Stimulated activated naive CD8-positive, alpha-beta T cell treated with anti-CD3 and anti-CD28 coated beads, Interleukin-15, Interleukin-2, amounts not matched to agents 100 U/mL and 50 U/mL, for 24 hours (primary cell): ENCODE data around the gene KPTN.
"Not testable (repeated sequence)": the region's sequence is repeated elsewhere in the genome, so short reads cannot be mapped to it uniquely, and the experiment has no call there.

Experiments used
- ATAC-seq: fragments of 150-1000 bp; cut with Tn5 transposase; one replicate; pipeline ENCODE4 v1.10.0; 2021
- DNase-seq: peaks from one replicate; pipeline ENCODE4 v3.0.0; 2021

Gene KPTN

DNA sequence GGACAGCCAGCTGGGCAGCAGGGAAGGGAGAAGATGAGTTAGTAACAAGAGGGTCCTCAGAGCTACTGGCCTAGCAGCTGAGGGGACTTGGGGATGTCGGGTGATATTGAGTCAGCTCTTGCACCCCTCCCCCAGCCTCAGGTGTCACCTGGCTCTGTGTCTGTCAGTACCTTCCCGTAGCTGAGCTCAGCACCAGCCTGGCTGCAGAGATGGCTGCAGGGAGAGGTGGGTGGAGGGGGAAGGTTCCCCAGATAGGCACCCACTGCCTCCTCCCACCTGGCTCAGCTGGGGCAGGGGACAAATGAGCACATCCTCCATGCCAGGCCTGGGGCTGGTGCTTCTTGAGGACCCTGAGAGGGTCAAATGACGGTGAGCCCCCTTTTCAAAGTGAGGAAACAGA, 6.8 kb upstream of the KPTN start:
- ATAC-seq (no peak), DNase-seq (no peak)

DNA sequence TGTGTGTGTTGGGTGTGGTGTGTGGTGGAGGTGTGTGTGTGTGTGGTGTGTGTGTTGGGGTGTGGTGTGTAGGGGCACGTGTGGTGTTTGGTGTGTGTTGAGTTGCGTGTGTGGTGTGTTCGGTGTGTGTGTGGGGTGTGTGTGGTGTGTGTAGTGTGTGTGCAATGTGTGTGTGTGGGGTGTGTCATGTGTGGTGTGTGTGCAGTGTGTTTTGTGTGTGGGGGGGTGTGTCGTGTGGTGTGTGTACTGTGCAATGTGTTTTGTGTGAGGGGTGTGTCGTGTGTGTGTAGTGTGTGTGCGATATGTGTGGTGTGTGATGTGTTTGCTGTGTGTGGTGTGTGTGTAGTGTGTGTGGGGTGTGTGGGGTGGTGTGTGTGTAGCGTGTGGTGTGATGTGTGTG, 6.0 kb upstream of the KPTN start:
- no peak for DNase-seq
- no peak for ATAC-seq

DNA sequence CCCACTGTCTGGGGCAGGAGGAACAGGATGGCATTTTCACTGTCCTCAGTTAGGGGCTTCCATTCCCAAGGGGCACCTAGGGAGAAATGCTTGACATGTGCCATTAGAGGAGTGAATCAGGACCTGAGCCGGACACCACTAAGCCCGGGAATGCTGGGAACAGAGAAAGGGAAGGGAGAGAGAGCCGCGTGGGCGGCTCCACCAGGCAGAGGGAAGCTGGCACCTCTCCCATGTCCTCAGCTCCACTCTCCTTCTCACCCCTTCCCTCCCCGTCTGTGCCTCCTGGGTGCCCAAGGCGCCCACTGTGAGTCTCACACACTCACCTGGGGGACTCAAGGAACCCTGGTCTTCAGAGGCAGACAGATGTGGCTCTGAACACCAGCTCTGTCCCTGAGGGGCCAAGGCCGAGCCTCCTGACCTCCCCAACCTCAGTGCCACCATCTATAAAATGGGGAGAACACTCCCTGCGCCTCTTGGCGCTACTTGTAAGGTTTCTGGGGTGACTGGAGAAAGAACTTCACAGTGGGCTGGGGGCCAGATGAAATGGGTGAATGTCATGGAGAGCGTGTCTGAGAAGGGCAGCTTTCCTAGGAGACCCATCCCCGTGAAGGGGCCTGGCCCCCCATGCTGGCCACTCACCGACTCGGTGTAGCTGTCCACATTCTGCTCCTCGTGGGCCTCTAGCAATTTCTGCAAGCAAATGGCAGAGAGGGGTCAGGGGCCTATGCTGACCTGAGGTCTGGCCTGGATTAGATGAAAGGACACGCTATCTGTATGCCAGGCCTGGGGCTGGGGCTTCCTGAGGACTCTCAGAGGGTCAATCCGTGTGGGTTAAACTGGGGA, 5.3 kb upstream of the KPTN start:
- no peak for DNase-seq
- ATAC-seq, result no peak

GRCh38 chr19:47487551-47488515, 3.8 kb upstream of the KPTN start:
- no peak for DNase-seq
- no peak for ATAC-seq

GRCh38 chr19:47486900-47487299, 2.9 kb upstream of the KPTN start:
- DNase-seq (peak; percentile 29), ATAC-seq (peak; percentile 5)

DNA sequence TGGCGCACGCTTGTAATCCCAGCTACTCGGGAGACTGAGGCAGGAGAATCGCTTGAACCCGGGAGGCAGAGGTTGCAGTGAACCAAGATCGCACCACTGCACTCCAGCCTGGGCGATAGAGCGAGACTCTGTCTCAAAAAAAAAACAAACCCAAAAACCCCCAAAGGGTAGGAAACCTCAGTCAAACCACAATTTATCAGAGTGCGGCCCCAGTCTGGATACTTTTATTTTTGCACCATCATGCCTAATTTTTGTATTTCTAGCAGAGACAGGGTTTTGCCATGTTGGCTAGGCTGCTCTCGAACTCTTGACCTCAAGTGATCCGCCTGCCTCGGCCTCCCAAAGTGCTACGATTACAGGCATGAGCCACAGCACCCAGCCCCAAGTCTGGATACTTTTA, 2.2 kb upstream of the KPTN start:
- not testable (repeated sequence) for ATAC-seq, DNase-seq

DNA sequence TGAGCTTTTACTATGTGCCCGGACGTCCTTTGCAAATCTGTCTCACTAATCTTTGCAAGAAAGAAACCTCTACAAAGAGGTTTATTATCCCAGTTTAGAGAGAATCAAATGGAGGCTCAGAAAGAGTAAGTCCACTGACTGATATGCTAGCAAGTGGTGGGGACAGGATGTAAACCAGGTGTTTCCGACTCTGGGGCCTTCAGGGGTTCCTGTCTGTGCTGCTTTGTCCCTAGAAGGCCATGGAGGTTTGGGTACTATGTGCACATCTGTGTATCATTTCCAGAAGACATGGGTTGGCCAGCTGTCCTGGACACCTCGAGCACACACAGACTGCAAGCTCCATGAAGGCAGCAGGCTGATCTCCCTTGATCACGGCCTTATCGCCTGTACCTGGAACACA, 1.2 kb upstream of the KPTN start:
- ATAC-seq, result no peak
- DNase-seq, result no peak

DNA sequence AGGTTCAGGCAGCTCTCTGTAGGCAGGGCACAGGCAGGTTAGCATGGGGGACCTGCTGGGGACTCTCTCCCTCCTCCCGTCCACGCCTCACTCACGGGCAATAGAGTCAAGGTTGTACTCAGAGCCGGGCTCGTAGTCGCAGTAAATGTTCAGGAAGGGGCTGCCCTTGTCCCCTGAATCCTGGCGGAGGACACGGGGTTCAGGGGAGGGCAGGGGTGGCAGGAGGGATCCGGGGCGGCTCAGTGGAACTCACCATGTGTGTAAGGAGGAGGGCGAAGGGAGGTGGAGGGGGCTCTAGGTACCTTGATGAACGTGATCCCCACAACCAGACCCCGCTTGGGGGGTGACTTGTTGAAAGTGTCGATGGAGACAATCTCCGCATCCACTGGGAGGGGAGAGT, 819 bp downstream of the KPTN start:
- ATAC-seq, result no peak

GRCh38 chr19:47481460-47482052, 2.5 kb downstream of the KPTN start:
- DNase-seq (no peak), ATAC-seq (no peak)

More for the DNA sequence above, 819 bp downstream of the KPTN start:
- no peak for DNase-seq

DNA sequence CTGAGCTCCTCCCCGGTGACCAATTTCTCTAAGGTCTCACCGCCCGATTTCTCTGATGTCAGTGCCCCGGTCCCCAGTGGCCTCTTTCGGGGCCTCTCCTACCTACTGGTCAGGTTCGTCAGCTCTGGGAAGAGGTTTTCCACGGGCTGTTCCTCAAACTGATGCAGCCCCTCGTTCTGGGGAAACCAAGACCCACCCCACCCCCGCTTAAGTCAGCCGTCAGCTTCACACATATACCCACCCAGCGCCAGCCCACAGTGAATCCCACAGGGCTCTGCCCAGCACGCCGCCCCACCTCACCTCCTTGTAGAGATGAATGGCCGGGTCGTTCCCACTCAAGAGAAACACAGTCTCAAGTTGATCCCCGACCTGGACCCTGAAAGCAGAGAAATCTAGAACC, 3.4 kb downstream of the KPTN start:
- ATAC-seq, result no peak
- no peak for DNase-seq

- ATAC-seq, result no peak
- DNase-seq, result no peak
Measured at GRCh38 chr19:47479701-47480503, 4.1 kb downstream of the KPTN start.

DNA sequence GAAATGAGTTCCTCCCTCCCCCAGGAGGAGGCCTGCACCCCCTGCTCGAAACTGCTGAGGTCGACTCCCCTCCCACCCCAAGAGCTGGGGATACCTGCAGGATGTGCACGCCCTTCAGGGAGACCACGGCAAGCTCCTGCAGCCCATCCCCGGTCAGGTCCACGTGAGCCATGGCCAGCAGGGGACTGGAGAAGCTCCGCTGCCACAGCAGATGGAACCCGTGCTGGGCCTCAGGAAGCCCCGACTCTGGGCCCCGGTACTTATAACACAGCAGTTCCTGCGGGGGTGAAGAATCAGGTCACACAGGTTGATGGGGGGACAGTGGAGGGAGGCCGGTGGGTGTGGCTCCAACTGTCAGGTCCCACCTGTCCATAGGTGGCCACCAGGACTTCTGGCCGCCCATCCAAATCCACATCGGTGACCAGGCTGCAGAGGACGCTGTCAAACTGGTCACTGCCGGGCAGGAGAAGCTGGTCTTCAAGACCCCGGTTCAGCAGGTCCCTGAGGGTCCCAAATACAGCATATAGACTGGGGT, 7.5 kb downstream of the KPTN start:
- no peak for ATAC-seq
- DNase-seq, result no peak

GRCh38 chr19:47475465-47475864, 8.6 kb downstream of the KPTN start:
- DNase-seq (no peak), ATAC-seq (no peak)

DNA sequence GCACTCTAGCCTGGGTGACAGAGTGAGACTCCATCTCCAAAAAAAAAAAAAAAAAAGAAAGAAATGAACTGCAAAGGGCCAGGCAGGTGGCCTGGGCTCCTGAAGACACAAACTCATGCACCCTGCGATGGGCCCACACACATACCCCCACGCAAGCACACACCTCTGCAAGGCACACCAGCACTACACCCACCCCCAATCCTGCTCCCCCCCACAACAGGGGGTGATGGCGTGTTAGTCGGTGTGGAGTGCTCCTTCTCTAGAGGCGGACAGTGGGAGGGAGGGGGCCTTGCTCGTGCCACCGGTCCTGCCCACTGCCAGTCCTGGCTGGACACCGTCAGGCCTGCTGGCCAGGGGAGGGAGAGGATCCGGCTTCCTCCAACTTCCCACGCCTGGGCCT, 10.7 kb downstream of the KPTN start:
- no peak for ATAC-seq
- no peak for DNase-seq

GRCh38 chr19:47471733-47472457, 12.1 kb downstream of the KPTN start, which contains the start of gene SLC8A2:
SLC8A2 (minus strand) TSS chr19:47471893; CDS start chr19:47466403, 5,490 bp downstream.
- peak; percentile 49 for DNase-seq
- ATAC-seq, result no peak

DNA sequence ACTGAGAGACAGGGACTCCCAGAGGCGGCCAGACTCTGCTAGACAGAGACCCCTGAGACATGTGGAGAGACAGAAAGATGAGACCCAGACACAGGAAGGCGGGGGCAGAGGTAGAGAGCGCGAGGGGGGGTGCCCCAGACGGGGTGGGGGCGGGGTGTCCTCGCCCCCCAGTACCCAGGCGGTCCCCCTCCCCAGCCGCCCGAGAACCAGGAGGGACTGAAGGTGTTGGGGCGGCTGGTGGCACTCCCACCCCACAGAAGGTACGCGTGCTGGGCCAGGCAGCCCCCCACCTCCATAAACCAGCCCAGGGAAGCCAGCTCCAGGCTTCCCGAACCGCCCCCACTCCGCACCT, 12.7 kb downstream of the KPTN start:
- no peak for DNase-seq
- no peak for ATAC-seq

DNA sequence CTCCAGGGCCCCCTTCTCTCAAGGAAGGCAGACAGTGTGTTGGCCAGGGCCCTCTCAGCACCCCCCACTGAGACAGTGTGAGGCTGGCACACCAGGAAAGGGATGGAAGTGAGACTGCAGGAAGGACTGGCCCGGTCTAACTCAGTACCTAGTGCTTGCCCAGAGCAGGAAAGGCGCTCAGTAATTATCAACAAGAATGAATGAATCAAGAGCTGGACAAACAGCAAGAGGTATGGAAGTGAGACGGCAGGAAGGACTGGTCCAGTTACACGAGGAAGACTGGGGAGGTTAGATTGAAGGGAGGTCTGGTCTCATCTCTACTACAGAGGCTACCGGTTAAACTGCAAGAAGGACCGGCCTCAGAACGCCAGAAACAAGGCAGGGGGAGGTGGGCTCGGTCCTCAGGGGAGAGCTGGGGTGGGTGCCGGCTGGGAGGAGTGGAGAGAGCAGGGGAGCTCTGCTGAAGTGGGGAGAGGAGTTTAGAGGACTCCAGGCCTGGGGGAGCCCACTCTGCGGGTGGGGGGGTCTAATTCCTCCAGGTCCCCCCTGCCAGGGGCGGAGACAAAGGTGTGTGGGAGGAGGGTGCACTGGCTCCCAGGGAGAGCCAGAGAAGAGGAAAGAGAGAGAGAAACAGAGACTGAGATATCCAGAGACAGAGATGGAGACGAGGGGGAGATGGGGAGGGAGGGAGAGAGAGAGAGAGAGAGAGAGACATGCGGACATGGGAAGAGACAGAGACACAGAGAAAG, 13.4 kb downstream of the KPTN start:
- no peak for DNase-seq
- no peak for ATAC-seq

- DNase-seq (no peak), ATAC-seq (no peak)
Measured at GRCh38 chr19:47469719-47470118, 14.3 kb downstream of the KPTN start.

- DNase-seq (no peak), ATAC-seq (no peak)
Measured at GRCh38 chr19:47469363-47469700, 14.7 kb downstream of the KPTN start.

DNA sequence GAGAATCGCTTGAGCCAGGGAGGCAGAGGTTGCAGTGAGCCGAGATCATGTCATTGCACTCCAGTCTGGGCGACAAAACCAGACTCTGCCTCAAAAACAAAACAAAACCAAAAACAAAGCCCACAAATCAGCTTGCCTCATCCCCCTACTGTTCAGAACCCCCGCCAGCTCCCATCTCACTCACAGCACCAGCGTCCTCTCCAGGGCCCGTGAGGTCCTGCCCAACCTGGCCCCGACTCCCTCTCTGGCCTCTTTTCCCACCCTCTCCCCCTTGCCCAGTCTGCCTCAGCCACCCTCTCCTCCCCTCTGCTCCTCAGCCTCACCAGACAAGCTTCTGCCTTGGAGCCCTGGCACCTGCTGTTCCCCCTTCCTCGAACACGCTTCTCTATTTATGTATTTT, 16.1 kb downstream of the KPTN start:
- ATAC-seq (no peak), DNase-seq (no peak)
